ENCODE measurements around the gene TMEM17.

- TF ChIP-seq, protein P1, sequence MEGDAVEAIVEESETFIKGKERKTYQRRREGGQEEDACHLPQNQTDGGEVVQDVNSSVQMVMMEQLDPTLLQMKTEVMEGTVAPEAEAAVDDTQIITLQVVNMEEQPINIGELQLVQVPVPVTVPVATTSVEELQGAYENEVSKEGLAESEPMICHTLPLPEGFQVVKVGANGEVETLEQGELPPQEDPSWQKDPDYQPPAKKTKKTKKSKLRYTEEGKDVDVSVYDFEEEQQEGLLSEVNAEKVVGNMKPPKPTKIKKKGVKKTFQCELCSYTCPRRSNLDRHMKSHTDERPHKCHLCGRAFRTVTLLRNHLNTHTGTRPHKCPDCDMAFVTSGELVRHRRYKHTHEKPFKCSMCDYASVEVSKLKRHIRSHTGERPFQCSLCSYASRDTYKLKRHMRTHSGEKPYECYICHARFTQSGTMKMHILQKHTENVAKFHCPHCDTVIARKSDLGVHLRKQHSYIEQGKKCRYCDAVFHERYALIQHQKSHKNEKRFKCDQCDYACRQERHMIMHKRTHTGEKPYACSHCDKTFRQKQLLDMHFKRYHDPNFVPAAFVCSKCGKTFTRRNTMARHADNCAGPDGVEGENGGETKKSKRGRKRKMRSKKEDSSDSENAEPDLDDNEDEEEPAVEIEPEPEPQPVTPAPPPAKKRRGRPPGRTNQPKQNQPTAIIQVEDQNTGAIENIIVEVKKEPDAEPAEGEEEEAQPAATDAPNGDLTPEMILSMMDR (IDR thresholded peaks at IDR 0.05): no peak
- TF ChIP-seq POLR2A (IDR thresholded peaks at IDR 0.05): no peak
- no peak for TF ChIP-seq POLR2AphosphoS5 (IDR thresholded peaks at IDR 0.05)
- TF ChIP-seq EP300 (IDR thresholded peaks at IDR 0.05): no peak
These were observed 44.5 kb upstream of the TMEM17 start for GRCh38 chr2:62550461-62550860.
